ENCODE data around the gene MAF. TPM values are rescaled to one million over a fixed set of nuclear protein-coding genes. Genes with fewer than 3 reads are reported as not detected.

Gene MAF
- polyA plus RNA-seq, 3 donors, result 0.03 to 0.92 TPM; not detected in 1

GRCh38 chr16:79634298-79634697 lies 33.8 kb upstream of the MAF start:
- Mint-ChIP-seq H3K27me3 (ENCODE audit: low read depth in 3 of 3) (peaks cover 0 to 5% (median 2%) of the 10 kb centered on the region in 3 donors), H3K4me1 (no peaks in the 10 kb centered on the region), H3K9me3 (peaks cover 0 to 7% (median 0%) of the 10 kb centered on the region in 7 donors), H3K36me3 (no peaks in the 10 kb centered on the region), H3K4me3 (no peak overlapping the region), H3K27ac (no peak overlapping the region)
- Histone ChIP-seq H3K9me3 (replicated peaks in 1 of 2; ENCODE audit: control insufficient read depth in 1 of 2, insufficient read depth in 1 of 2, low read length in 2 of 2) (no peaks in the 10 kb centered on the region), H3K79me2 (ENCODE audit: insufficient read depth, low read length) (no peaks in the 10 kb centered on the region), H2AFZ (ENCODE audit: insufficient read depth, low read depth, low read length, poor library complexity, severe bottlenecking) (no peak overlapping the region), H3K27ac (ENCODE audit: low read depth in 1 of 2, low read length in 2 of 2) (no peak overlapping the region), H3K4me1 (ENCODE audit: control insufficient read depth in 1 of 2, insufficient read depth in 2 of 2, low read length in 2 of 2) (no peaks in the 10 kb centered on the region), H4K20me1 (ENCODE audit: insufficient read depth, low read length) (no peaks in the 10 kb centered on the region), H3K27me3 (ENCODE audit: control insufficient read depth in 2 of 2, insufficient read depth in 2 of 2, low read length in 2 of 2) (no peaks in the 10 kb centered on the region), H3K36me3 (replicated peaks in 1 of 2; ENCODE audit: control insufficient read depth in 1 of 2, insufficient read depth in 2 of 2, low read length in 2 of 2) (no peaks in the 10 kb centered on the region), H3K4me3 (replicated peaks in 1 of 3; ENCODE audit: low read depth in 2 of 3, low read length in 3 of 3) (no peak overlapping the region), H3K4me2 (replicated peaks; ENCODE audit: extremely low read depth, low read length, poor library complexity, severe bottlenecking) (no peak overlapping the region), H3K9ac (ENCODE audit: insufficient read depth, low read length, poor library complexity, severe bottlenecking) (no peak overlapping the region)
- no peak for DNase-seq
- intact Hi-C loops (cut with micrococcal nuclease), result no loop called here
- TF ChIP-seq CTCF (IDR thresholded peaks at IDR 0.05), result no peak
- WGBS (ENCODE audit: insufficient coverage), result 91% methylated on average over 5 of the region's 7 CpGs

GRCh38 chr16:79632289-79632688 lies 31.8 kb upstream of the MAF start:
- Histone ChIP-seq H3K36me3 (replicated peaks in 1 of 2; ENCODE audit: control insufficient read depth in 1 of 2, insufficient read depth in 2 of 2, low read length in 2 of 2) (no peaks in the 10 kb centered on the region), H3K4me3 (replicated peaks in 1 of 3; ENCODE audit: low read depth in 2 of 3, low read length in 3 of 3) (no peak overlapping the region), H3K9ac (ENCODE audit: insufficient read depth, low read length, poor library complexity, severe bottlenecking) (no peak overlapping the region), H3K27ac (ENCODE audit: low read depth in 1 of 2, low read length in 2 of 2) (no peak overlapping the region), H3K4me2 (replicated peaks; ENCODE audit: extremely low read depth, low read length, poor library complexity, severe bottlenecking) (no peak overlapping the region), H3K9me3 (replicated peaks in 1 of 2; ENCODE audit: control insufficient read depth in 1 of 2, insufficient read depth in 1 of 2, low read length in 2 of 2) (no peaks in the 10 kb centered on the region), H4K20me1 (ENCODE audit: insufficient read depth, low read length) (no peaks in the 10 kb centered on the region), H3K27me3 (ENCODE audit: control insufficient read depth in 2 of 2, insufficient read depth in 2 of 2, low read length in 2 of 2) (no peaks in the 10 kb centered on the region), H3K4me1 (ENCODE audit: control insufficient read depth in 1 of 2, insufficient read depth in 2 of 2, low read length in 2 of 2) (no peaks in the 10 kb centered on the region), H2AFZ (ENCODE audit: insufficient read depth, low read depth, low read length, poor library complexity, severe bottlenecking) (no peak overlapping the region), H3K79me2 (ENCODE audit: insufficient read depth, low read length) (no peaks in the 10 kb centered on the region)
- Mint-ChIP-seq H3K4me1 (peaks cover 4% of the 10 kb centered on the region), H3K9me3 (peaks cover 0 to 7% (median 0%) of the 10 kb centered on the region in 7 donors), H3K27me3 (ENCODE audit: low read depth in 3 of 3) (peaks cover 0 to 5% (median 2%) of the 10 kb centered on the region in 3 donors), H3K4me3 (no peak overlapping the region), H3K27ac (no peak overlapping the region), H3K36me3 (no peaks in the 10 kb centered on the region)
- DNase-seq, result no peak
- WGBS (ENCODE audit: insufficient coverage), result 69% methylated on average over 6 of the region's 7 CpGs
- TF ChIP-seq CTCF (IDR thresholded peaks at IDR 0.05), result no peak
- intact Hi-C loops (cut with micrococcal nuclease), result no loop called here
